Endodermal cell (in vitro differentiated cells): Measurements from ENCODE around the gene NAA11. TPM values are rescaled to one million over a fixed set of nuclear protein-coding genes. Genes with fewer than 3 reads are reported as not detected.

Experiments used
- DNase-seq: peaks from one replicate; pipeline ENCODE4 v3.0.0-alpha.2; 2017
- H3K27ac ChIP-seq: 2 replicates; pipeline ENCODE4 v1.5.1; 2013; ENCODE audit warnings: mild to moderate bottlenecking, low read depth, low read length, moderate library complexity
- H3K27me3 ChIP-seq: 2 replicates; pipeline ENCODE4 v1.6.1; 2013; ENCODE audit warnings: mild to moderate bottlenecking, low read length, moderate library complexity; ENCODE audit not compliant: insufficient read depth, control insufficient read depth, poor library complexity, severe bottlenecking
- H3K36me3 ChIP-seq: 2 replicates; pipeline ENCODE4 v1.7.0; 2013; ENCODE audit warnings: mild to moderate bottlenecking, low read length, moderate library complexity; ENCODE audit not compliant: control insufficient read depth, insufficient read depth
- H3K4me1 ChIP-seq: one replicate; pipeline ENCODE4 v1.7.0; 2013; ENCODE audit warnings: low read length; ENCODE audit not compliant: control insufficient read depth, insufficient read depth
- H3K4me3 ChIP-seq: 2 replicates; pipeline ENCODE4 v1.5.1; 2013; ENCODE audit warnings: mild to moderate bottlenecking, low read length, moderate library complexity
- H3K9ac ChIP-seq: 2 replicates; pipeline ENCODE4 v1.6.1; 2013; ENCODE audit warnings: mild to moderate bottlenecking, low read length, moderate library complexity; ENCODE audit not compliant: poor library complexity, severe bottlenecking; ENCODE audit errors: extremely low read depth
- H3K9me3 ChIP-seq: 2 replicates; pipeline ENCODE4 v1.6.1; 2013; ENCODE audit warnings: mild to moderate bottlenecking, low read length, moderate library complexity; ENCODE audit not compliant: control insufficient read depth
- H3K27ac Mint-ChIP-seq: 2 replicates; pipeline ENCODE4 v1.8.0; 2020; ENCODE audit warnings: mixed read lengths
- H3K27me3 Mint-ChIP-seq: 2 replicates; pipeline ENCODE4 v1.8.0; 2021; ENCODE audit warnings: mild to moderate bottlenecking, mixed read lengths; ENCODE audit not compliant: insufficient read depth
- H3K36me3 Mint-ChIP-seq: 2 replicates; pipeline ENCODE4 v1.8.0; 2020; ENCODE audit warnings: low read depth, mixed read lengths
- H3K4me1 Mint-ChIP-seq: 2 replicates; pipeline ENCODE4 v1.8.0; 2020; ENCODE audit warnings: mixed read lengths
- H3K4me3 Mint-ChIP-seq: 2 replicates; pipeline ENCODE4 v1.8.0; 2020; ENCODE audit warnings: mild to moderate bottlenecking, moderate library complexity, mixed read lengths
- H3K9me3 Mint-ChIP-seq: 2 replicates; pipeline ENCODE4 v1.8.0; 2020; ENCODE audit warnings: mild to moderate bottlenecking, mixed read lengths
- WGBS, 2 experiments: methylation state at CpG; one replicate each; pipeline versions ENCODE4 v1.1.5 to v1.1.7; 2013; ENCODE audit warnings: missing lambda C conversion rate in 2 of 2, mixed read lengths in 1 of 2; ENCODE audit not compliant: insufficient coverage in 1 of 2, insufficient read length in 1 of 2; 5-methylcytosine and 5-hydroxymethylcytosine counted together
- total RNA-seq, 2 donors: library from RNA; stranded (reverse); fragmentation: NEBNext Ultra II Directional in 1 of 2; extraction: Animal tissue kit (Norgen Biotek cat#: 25700) in 1 of 2; gene quantifications; 2 replicates in 1 of 2; 3 replicates in 1 of 2; pipeline ENCODE4 v1.2.1, GENCODE V29; 2021
- TF ChIP-seq, protein P1 (sequence below): fragments of 200-600 bp; sonication (generic); conservative IDR thresholded peaks from 2 replicates; pipeline ENCODE4 v1.5.0; 2021; ENCODE audit warnings: antibody characterized with exemption, mild to moderate bottlenecking

Gene NAA11
- total RNA-seq, 2 donors from 2014 or later = not detected

DNA sequence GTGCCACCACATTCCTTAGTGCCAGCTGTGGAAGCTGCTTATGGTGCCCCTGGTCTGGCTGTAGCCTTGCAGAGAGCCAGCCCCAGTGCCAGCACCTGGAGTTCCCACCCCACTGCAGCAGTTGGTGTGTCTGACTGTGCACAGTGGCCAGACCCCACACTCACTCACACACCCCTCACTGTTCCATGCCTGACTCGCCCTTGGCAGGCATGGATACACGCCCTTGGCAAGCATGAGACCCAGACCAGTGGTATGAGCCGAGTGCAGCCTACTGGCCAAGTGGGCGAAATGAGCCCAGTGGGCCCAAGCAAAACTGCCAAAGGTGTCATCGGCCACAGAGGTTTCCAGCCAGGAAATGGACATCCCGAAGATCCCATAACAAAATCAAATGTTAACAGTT lies 27.4 kb downstream of the NAA11 start:
- Histone ChIP-seq H3K4me1 (no peaks in the 10 kb centered on the region), H3K9ac (no peak overlapping the region), H3K27ac (no peak overlapping the region), H3K27me3 (no peaks in the 10 kb centered on the region), H3K36me3 (no peaks in the 10 kb centered on the region), H3K9me3 (peaks cover 13% of the 10 kb centered on the region), H3K4me3 (no peak overlapping the region)
- Mint-ChIP-seq H3K4me3 (no peak overlapping the region), H3K27me3 (no peaks in the 10 kb centered on the region), H3K4me1 (peaks cover 12% of the 10 kb centered on the region), H3K36me3 (no peaks in the 10 kb centered on the region), H3K9me3 (peaks cover 6% of the 10 kb centered on the region), H3K27ac (no peak overlapping the region)
- no peak for DNase-seq
- TF ChIP-seq, protein P1, sequence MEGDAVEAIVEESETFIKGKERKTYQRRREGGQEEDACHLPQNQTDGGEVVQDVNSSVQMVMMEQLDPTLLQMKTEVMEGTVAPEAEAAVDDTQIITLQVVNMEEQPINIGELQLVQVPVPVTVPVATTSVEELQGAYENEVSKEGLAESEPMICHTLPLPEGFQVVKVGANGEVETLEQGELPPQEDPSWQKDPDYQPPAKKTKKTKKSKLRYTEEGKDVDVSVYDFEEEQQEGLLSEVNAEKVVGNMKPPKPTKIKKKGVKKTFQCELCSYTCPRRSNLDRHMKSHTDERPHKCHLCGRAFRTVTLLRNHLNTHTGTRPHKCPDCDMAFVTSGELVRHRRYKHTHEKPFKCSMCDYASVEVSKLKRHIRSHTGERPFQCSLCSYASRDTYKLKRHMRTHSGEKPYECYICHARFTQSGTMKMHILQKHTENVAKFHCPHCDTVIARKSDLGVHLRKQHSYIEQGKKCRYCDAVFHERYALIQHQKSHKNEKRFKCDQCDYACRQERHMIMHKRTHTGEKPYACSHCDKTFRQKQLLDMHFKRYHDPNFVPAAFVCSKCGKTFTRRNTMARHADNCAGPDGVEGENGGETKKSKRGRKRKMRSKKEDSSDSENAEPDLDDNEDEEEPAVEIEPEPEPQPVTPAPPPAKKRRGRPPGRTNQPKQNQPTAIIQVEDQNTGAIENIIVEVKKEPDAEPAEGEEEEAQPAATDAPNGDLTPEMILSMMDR = no peak
- WGBS, 2 experiments = 90 to 100% methylated on average over 3 to 6 of the region's 6 CpGs

DNA sequence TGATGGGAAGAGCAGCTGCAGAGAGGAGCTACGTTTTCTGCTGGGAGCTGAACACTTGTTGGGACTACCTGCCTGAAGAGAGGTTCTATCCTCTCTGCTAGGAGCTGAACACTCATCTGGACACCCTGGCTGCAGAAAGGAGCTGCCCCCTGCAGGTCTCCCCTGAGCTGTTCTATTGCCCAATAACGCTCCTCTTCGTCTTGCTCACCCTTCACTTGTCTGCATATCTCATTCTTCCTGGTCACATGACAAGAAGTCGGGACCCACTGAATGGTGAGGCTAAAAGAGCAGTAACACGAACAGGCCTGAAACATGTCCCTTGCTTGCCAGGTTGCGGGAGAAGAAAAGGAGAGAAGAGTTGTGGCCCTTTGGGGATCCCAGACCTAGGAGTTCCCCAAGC lies 27.8 kb downstream of the NAA11 start:
- no peak for DNase-seq
- Mint-ChIP-seq H3K27ac (no peak overlapping the region), H3K4me1 (peaks cover 12% of the 10 kb centered on the region), H3K27me3 (no peaks in the 10 kb centered on the region), H3K9me3 (peaks cover 6% of the 10 kb centered on the region), H3K4me3 (no peak overlapping the region), H3K36me3 (no peaks in the 10 kb centered on the region)
- no peak overlapping the region for H3K27ac ChIP-seq
- no peak overlapping the region for H3K4me3 ChIP-seq
- no peaks in the 10 kb centered on the region for H3K4me1 ChIP-seq
- H3K9ac ChIP-seq = no peak overlapping the region
- peaks cover 13% of the 10 kb centered on the region for H3K9me3 ChIP-seq
- H3K36me3 ChIP-seq = no peaks in the 10 kb centered on the region
- 91 to 94% methylated on average over 2 to 6 of the region's 6 CpGs for WGBS, 2 experiments
- TF ChIP-seq, protein P1 = peak; percentile 38
- no peaks in the 10 kb centered on the region for H3K27me3 ChIP-seq

DNA sequence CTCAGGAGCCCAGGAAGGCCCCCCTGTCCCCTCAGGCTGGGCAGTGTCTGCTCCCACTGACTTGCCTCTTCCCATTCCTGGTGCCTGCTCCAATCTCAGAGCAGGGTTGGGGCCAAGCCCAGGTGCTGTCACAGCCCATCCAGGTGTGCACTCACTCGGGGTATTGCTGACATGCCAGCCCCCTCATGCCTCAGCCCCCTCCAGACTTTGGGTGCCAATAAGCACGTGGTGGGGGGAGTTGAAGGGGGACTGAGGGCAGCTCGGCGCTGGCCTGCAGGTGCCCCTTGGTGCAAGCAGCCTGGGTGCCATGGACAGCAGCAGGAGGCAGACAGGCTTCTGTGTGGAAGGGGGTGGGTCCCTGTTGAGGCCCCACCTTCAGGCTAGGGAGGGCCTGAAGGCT lies 28.4 kb downstream of the NAA11 start:
- no peak overlapping the region for H3K9ac ChIP-seq
- peaks cover 13% of the 10 kb centered on the region for H3K9me3 ChIP-seq
- 86 to 100% methylated on average over 1 to 4 of the region's 4 CpGs for WGBS, 2 experiments
- TF ChIP-seq, protein P1 = no peak
- Mint-ChIP-seq H3K4me1 (peaks cover 12% of the 10 kb centered on the region), H3K9me3 (peaks cover 6% of the 10 kb centered on the region), H3K36me3 (no peaks in the 10 kb centered on the region), H3K27ac (no peak overlapping the region), H3K4me3 (no peak overlapping the region), H3K27me3 (no peaks in the 10 kb centered on the region)
- H3K27ac ChIP-seq = no peak overlapping the region
- no peak for DNase-seq
- no peaks in the 10 kb centered on the region for H3K4me1 ChIP-seq
- H3K4me3 ChIP-seq = no peak overlapping the region
- no peaks in the 10 kb centered on the region for H3K36me3 ChIP-seq
- peaks cover 1% of the 10 kb centered on the region for H3K27me3 ChIP-seq
